Gastroesophageal sphincter (tissue), 4 donors: Measurements from ENCODE around the gene LHB. TPM values are rescaled to one million over a fixed set of nuclear protein-coding genes. Genes with fewer than 3 reads are reported as not detected.
"Not testable (repeated sequence)": the region's sequence is repeated elsewhere in the genome, so short reads cannot be mapped to it uniquely, and the experiment has no call there.

Experiments
- ATAC-seq: fragments of 150-250 bp; one replicate; pipeline ENCODE4 v1.9.1; 2016; ENCODE audit warnings: mild to moderate bottlenecking, moderate library complexity
- H3K27ac ChIP-seq, 4 donors: fragments of 200-600 bp; sonication (generic) in 3 of 4; 1 replicate in 3 of 4; 2 replicates in 1 of 4; pipeline ENCODE4 v1.5.1; 2016 to 2019
- H3K27me3 ChIP-seq: fragments of 200-600 bp; sonication (generic); one replicate; pipeline ENCODE4 v1.5.1; 2019
- H3K36me3 ChIP-seq, 2 donors: fragments of 200-600 bp; sonication (generic); one replicate each; pipeline ENCODE4 v1.5.1; 2019; ENCODE audit warnings: control low read depth in 1 of 2
- H3K4me1 ChIP-seq, 3 donors: fragments of 200-600 bp; sonication (generic); 1 replicate in 2 of 3; 2 replicates in 1 of 3; pipeline ENCODE4 v1.5.1; 2016 to 2019; ENCODE audit warnings: control low read depth in 2 of 3
- H3K4me3 ChIP-seq, 2 donors: fragments of 200-600 bp; sonication (generic); one replicate each; pipeline ENCODE4 v1.5.1; 2019; ENCODE audit warnings: mild to moderate bottlenecking in 1 of 2, moderate library complexity in 1 of 2
- H3K9me3 ChIP-seq, 3 donors: fragments of 200-600 bp; sonication (generic); one replicate each; pipeline ENCODE4 v1.5.1; 2017 to 2019; ENCODE audit warnings: control low read depth in 2 of 3
- EP300 ChIP-seq: sonication (generic); formaldehyde crosslinking; IDR thresholded peaks from one replicate; pipeline ENCODE4 v1.6.1; 2017; ENCODE audit warnings: antibody characterized with exemption, mild to moderate bottlenecking
- POLR2A ChIP-seq, 2 donors: fragments of 450-650 bp; IDR thresholded peaks; one replicate each; pipeline ENCODE4 v1.6.1; 2017; ENCODE audit warnings: antibody characterized with exemption in 2 of 2, mild to moderate bottlenecking in 2 of 2, moderate library complexity in 1 of 2
- POLR2AphosphoS5 ChIP-seq: sonication (generic); formaldehyde crosslinking; IDR thresholded peaks from one replicate; pipeline ENCODE4 v1.6.1; 2017; ENCODE audit warnings: antibody characterized with exemption
- WGBS, 2 donors: methylation state at CpG; one replicate each; pipeline ENCODE4 v1.1.5; 2018; ENCODE audit warnings: low coverage in 1 of 2; 5-methylcytosine and 5-hydroxymethylcytosine counted together
- total RNA-seq, 4 donors: library from RNA; depleted of rRNA; stranded (reverse); fragments of >200 nt; gene quantifications; one replicate each; pipeline ENCODE4 v1.1.0, GENCODE V29; 2016
- TF ChIP-seq, protein P1 (sequence below), 4 experiments: fragments of 200-600 bp in 2 of 4; fragments of 450-650 bp in 2 of 4; sonication (generic) in 1 of 4; IDR thresholded peaks; one replicate each; pipeline ENCODE4 v1.5.1; 2017 to 2019; ENCODE audit warnings: antibody characterized with exemption in 4 of 4, mild to moderate bottlenecking in 2 of 4, moderate library complexity in 2 of 4

LHB gene
- total RNA-seq, 4 donors from 2014 or later: not detected

DNA sequence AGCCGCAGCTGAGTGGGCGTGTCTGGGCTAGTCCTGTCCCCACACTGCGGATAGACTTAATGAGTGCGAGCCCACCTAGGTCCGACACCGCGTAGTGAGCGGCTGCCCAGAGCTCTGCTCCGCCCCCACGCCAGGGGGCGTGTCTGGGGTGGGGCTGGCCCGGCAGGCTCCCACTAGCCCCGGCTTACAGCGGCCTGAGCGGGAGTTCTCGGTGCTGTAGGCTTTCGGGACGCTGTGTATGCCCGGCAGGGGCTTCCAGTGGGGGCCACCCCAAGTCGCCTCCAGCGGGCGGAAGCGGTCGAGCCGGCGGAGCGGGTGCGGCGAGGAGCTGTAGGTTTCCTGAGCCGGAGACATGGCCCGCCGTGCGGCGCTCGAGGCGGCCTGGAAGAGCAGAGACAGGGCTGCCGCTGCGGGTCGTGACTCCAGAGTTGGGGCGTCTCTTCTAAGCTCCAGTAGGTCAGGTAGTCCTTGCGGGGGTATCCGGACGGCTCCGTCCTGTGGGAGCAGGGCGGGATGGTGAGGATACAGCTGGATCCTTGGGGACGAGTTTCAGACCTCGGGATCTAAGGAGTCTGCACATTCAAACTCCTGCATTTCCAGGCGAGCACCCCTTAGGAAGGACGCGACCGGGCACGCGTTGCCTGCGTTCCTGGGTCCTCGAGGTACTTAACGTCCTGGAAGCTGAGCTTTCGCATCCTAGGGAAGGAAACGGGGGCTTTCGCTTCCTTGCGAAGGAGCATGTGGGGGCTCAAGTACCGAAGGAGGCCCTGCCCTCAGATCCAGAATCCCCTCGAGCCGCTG is 39.4 kb upstream of the LHB start:
- WGBS, 2 donors: 0% methylated on average over 1 of the region's 63 CpGs; no CpG with 5 or more reads in 1 of the 2 donors
- Histone ChIP-seq H3K27me3 (peaks cover 36% of the 10 kb centered on the region), H3K4me3 (peak overlapping the region; percentile 28 to 58), H3K4me1 (peaks cover 0 to 25% (median 16%) of the 10 kb centered on the region in 3 donors), H3K36me3 (no peaks in the 10 kb centered on the region), H3K27ac (peak overlapping the region in 1 of 4 donors; percentile 43), H3K9me3 (no peaks in the 10 kb centered on the region)
- TF ChIP-seq POLR2AphosphoS5: no peak
- TF ChIP-seq EP300: no peak
- TF ChIP-seq, protein P1, sequence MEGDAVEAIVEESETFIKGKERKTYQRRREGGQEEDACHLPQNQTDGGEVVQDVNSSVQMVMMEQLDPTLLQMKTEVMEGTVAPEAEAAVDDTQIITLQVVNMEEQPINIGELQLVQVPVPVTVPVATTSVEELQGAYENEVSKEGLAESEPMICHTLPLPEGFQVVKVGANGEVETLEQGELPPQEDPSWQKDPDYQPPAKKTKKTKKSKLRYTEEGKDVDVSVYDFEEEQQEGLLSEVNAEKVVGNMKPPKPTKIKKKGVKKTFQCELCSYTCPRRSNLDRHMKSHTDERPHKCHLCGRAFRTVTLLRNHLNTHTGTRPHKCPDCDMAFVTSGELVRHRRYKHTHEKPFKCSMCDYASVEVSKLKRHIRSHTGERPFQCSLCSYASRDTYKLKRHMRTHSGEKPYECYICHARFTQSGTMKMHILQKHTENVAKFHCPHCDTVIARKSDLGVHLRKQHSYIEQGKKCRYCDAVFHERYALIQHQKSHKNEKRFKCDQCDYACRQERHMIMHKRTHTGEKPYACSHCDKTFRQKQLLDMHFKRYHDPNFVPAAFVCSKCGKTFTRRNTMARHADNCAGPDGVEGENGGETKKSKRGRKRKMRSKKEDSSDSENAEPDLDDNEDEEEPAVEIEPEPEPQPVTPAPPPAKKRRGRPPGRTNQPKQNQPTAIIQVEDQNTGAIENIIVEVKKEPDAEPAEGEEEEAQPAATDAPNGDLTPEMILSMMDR (IDR thresholded peaks at IDR 0.05): peak in 2 of 4 experiments; percentile 39 to 59
- no peak for TF ChIP-seq POLR2A (IDR thresholded peaks at IDR 0.05)
- ATAC-seq: peak; percentile 85

GRCh38 chr19:49050376-49051033 is 33.6 kb upstream of the LHB start:
- not testable (repeated sequence) for H3K4me3 ChIP-seq, H3K27me3 ChIP-seq, H3K27ac ChIP-seq, H3K4me1 ChIP-seq, H3K36me3 ChIP-seq, H3K9me3 ChIP-seq, ATAC-seq
- WGBS, 2 donors: 59 to 92% methylated on average over 2 of the region's 24 CpGs

- not testable (repeated sequence) for H3K36me3 ChIP-seq, H3K27me3 ChIP-seq, H3K4me1 ChIP-seq, H3K9me3 ChIP-seq, ATAC-seq, H3K4me3 ChIP-seq, H3K27ac ChIP-seq
- no CpG with 5 or more reads among the region's 4 CpGs for WGBS, 2 donors
These were observed 32.9 kb upstream of the LHB start for GRCh38 chr19:49049834-49050233.

GRCh38 chr19:49049011-49049410 is 32.1 kb upstream of the LHB start, which contains the start of gene CGB8:
TSS of gene CGB8 (minus strand) at chr19:49049111. CDS start at chr19:49048739, 372 bp downstream.
- not testable (repeated sequence) for H3K27ac ChIP-seq, ATAC-seq, H3K4me1 ChIP-seq, H3K27me3 ChIP-seq, H3K9me3 ChIP-seq, H3K36me3 ChIP-seq, H3K4me3 ChIP-seq
- WGBS, 2 donors: no CpG with 5 or more reads among the region's 12 CpGs

DNA sequence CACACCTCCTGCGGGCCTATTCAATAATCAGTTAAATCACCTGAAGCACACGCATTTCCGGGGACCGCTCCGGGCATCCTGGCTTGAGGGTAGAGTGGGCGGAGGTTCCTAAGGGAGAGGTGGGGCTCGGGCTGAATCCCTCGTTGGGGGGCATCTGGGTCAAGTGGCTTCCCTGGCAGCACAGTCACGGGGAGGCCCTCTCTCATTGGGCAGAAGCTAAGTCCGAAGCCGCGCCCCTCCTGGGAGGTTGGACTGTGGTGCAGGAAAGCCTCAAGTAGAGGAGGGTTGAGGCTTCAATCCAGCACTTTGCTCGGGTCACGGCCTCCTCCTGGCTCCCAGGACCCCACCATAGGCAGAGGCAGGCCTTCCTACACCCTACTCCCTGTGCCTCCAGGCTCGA is 26.7 kb upstream of the LHB start, which contains the start of gene CGB5:
Gene CGB5 (plus strand): TSS at position 301 of the 400 bp plus-strand sequence. CDS start 362 bp downstream, outside the sequence.
- not testable (repeated sequence) for ATAC-seq

GRCh38 chr19:49042666-49043065 is 25.8 kb upstream of the LHB start:
- 60 to 78% methylated on average over 1 of the region's 4 CpGs for WGBS, 2 donors
- H3K27ac ChIP-seq, H3K9me3 ChIP-seq, ATAC-seq, H3K4me1 ChIP-seq, H3K36me3 ChIP-seq, H3K4me3 ChIP-seq, H3K27me3 ChIP-seq: not testable (repeated sequence)

More for the DNA sequence above, 26.7 kb upstream of the LHB start, which contains the start of gene CGB5:
- not testable (repeated sequence) for H3K4me1 ChIP-seq, H3K36me3 ChIP-seq, H3K27ac ChIP-seq, H3K4me3 ChIP-seq, H3K27me3 ChIP-seq, H3K9me3 ChIP-seq
- no CpG with 5 or more reads among the region's 15 CpGs for WGBS, 2 donors

DNA sequence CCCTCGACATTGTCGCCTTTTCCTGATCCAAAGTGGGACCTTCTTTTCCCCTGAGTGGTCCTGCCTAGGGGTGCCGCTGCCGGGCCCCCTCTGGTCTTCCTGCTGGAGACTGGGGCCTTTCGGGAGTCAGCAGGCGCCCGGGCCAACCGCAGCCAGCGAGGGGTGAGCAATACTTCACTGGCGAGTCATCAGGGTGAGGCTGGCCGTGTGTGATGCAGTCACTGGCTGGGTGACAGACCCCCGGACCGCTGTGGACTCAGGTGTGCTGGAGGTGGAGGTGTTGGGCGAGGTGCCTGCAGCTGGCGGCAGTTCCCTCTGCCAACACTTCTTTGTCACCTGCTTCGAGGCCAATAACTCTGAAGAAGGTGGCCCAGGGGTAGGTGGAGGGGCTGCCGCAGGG is 25.3 kb upstream of the LHB start:
- WGBS, 2 donors: 100% methylated on average over 1 of the region's 17 CpGs; no CpG with 5 or more reads in 1 of the 2 donors
- TF ChIP-seq POLR2AphosphoS5: no peak
- TF ChIP-seq POLR2A (IDR thresholded peaks at IDR 0.05): no peak
- TF ChIP-seq EP300: no peak
- TF ChIP-seq, protein P1 (IDR thresholded peaks at IDR 0.05): no peak
- H3K27ac ChIP-seq: no peak overlapping the region
- H3K27me3 ChIP-seq: no peaks in the 10 kb centered on the region
- no peak overlapping the region for H3K4me3 ChIP-seq
- no peaks in the 10 kb centered on the region for H3K36me3 ChIP-seq
- no peaks in the 10 kb centered on the region for H3K9me3 ChIP-seq
- no peak for ATAC-seq
- H3K4me1 ChIP-seq: no peaks in the 10 kb centered on the region

DNA sequence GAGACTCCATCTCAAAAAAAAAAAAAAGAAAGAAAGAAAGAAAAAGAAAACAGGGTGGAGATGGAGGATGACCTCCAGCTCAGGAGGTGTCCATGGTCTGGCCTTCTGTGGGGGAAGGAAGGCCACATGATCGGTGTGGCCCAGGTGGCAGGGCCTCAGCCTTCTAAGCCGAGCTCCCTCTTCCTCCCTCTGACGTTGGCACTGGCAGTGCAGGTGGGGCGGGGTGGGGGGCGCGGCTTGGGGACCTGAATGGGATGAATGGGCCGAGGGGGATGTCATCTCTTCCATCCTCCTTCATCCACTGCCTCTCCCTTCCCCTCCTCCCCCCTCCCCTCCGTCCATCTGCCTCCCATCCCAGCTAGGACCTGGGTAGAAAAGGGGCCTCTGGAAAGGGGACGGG is 22.8 kb upstream of the LHB start:
- H3K27ac ChIP-seq, ATAC-seq, H3K36me3 ChIP-seq: not testable (repeated sequence)

GRCh38 chr19:49038557-49039276 is 21.8 kb upstream of the LHB start:
- H3K27me3 ChIP-seq, H3K36me3 ChIP-seq, H3K27ac ChIP-seq, H3K9me3 ChIP-seq, H3K4me1 ChIP-seq, H3K4me3 ChIP-seq, ATAC-seq: not testable (repeated sequence)
- WGBS, 2 donors: 87 to 91% methylated on average over 3 to 9 of the region's 26 CpGs

More for the DNA sequence above, 22.8 kb upstream of the LHB start:
- H3K4me1 ChIP-seq, H3K4me3 ChIP-seq, H3K27me3 ChIP-seq, H3K9me3 ChIP-seq: not testable (repeated sequence)
- 50% methylated on average over 6 of the region's 9 CpGs; no CpG with 5 or more reads in 1 of the 2 donors for WGBS, 2 donors

- WGBS, 2 donors: 100% methylated on average over 1 to 2 of the region's 8 CpGs
- H3K36me3 ChIP-seq, H3K9me3 ChIP-seq, ATAC-seq, H3K4me3 ChIP-seq, H3K27ac ChIP-seq, H3K4me1 ChIP-seq: not testable (repeated sequence)
- H3K27me3 ChIP-seq: peaks cover 10% of the 10 kb centered on the region
These were observed 21.2 kb upstream of the LHB start for GRCh38 chr19:49038111-49038510.
